NB4 (cell line): ENCODE measurements around the gene CLNK.

Experiments
- CTCF ChIP-seq: IDR thresholded peaks from one replicate; pipeline ENCODE4 v1.5.1; 2012; ENCODE audit warnings: low read depth, low read length
- MYC ChIP-seq: IDR thresholded peaks from 2 replicates; pipeline ENCODE4 v1.6.1; 2011; ENCODE audit warnings: low read depth, low read length
- POLR2A ChIP-seq: IDR thresholded peaks from 2 replicates; pipeline ENCODE4 v1.6.1; 2011; ENCODE audit warnings: mild to moderate bottlenecking; ENCODE audit not compliant: insufficient read length; ENCODE audit errors: extremely low read depth
- TF ChIP-seq, protein P1 (sequence below): IDR thresholded peaks from 2 replicates; pipeline ENCODE4 v1.6.1; 2011; ENCODE audit warnings: low read depth, low read length

GRCh38 chr4:10730019-10730418, 45.5 kb upstream of the CLNK start:
- no peak for TF ChIP-seq CTCF
- no peak for TF ChIP-seq POLR2A
- TF ChIP-seq, protein P1, sequence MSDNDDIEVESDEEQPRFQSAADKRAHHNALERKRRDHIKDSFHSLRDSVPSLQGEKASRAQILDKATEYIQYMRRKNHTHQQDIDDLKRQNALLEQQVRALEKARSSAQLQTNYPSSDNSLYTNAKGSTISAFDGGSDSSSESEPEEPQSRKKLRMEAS, result no peak
- no peak for TF ChIP-seq MYC
